HG02798 (cell line): Measurements from ENCODE around the gene ATOX1.
"Not testable (repeated sequence)": the region's sequence is repeated elsewhere in the genome, so short reads cannot be mapped to it uniquely, and the experiment has no call there.

Experiments
- ATAC-seq: cut with Tn5 transposase; IDR thresholded peaks from one replicate; pipeline ENCODE4 v1.9.1; 2021; ENCODE audit warnings: mild to moderate bottlenecking; ENCODE audit not compliant: unreplicated experiment, poor library complexity

ATOX1 gene

GRCh38 chr5:151738125-151738848 lies 20.1 kb downstream of the ATOX1 start:
- ATAC-seq, result no peak

DNA sequence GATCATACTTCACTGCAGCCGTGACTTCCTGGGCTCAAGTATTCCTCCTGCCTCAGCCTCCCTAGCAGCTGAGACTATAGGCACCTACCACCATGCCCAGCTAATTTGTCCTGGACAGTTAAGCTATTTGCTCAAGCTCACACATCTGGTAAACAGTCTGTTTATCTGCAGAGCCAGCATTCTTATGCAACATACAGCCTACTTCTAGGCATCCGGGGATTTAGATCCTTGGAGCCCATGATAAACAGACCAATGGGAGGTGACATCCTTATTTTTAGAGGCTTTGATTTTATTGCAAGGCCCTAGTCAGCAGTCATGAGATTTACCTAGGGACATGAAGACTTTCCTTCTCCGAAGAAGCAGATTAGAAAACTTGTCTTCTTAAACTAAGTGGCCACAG lies 21.0 kb downstream of the ATOX1 start:
- no peak for ATAC-seq

- no peak for ATAC-seq
Measured at GRCh38 chr5:151735646-151736045, 22.8 kb downstream of the ATOX1 start.

- ATAC-seq, result no peak
Measured at GRCh38 chr5:151734064-151734408, 24.4 kb downstream of the ATOX1 start.

GRCh38 chr5:151733358-151734063 lies 24.9 kb downstream of the ATOX1 start:
- ATAC-seq, result no peak

DNA sequence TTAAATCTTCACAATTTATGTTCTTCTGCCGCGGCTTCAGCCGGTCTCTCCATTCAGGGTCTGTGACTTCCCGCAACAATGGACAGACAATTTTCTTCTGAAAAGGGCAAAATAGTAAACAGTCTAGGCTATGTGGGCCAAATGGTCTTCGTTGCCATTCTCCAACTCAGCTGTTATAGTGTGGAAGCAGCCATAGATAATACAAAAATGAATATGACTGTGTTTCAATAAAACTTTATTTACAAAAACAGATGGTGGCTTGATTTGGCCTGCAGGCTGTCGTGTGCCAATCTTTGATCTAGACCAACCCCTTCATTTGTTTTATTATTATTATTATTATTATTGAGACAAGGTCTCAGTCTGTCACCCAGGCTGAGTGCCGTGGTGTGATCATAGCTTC lies 28.1 kb downstream of the ATOX1 start:
- no peak for ATAC-seq

- ATAC-seq, result not testable (repeated sequence)
Measured at GRCh38 chr5:151729597-151729996, 28.8 kb downstream of the ATOX1 start.

DNA sequence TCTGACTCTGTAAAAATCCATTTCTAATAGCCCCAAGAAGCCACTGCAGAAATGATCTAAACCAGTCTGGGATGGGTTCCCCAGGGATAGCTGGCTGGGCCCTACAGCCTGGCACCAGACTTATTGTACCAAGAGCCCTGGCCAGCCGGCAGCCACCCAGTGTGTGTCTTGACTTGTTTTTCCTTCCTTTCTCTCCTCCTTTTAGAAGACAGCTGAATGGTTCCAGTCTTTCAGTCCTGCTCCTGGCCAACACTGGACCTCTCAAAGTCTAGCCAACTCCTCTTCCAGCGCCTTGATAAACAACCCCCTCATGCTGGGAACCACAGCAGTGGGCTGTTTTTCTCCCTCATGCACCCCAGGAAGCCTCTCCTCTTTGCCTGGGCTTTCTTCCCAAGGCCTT lies 34.1 kb downstream of the ATOX1 start:
- ATAC-seq, result no peak

DNA sequence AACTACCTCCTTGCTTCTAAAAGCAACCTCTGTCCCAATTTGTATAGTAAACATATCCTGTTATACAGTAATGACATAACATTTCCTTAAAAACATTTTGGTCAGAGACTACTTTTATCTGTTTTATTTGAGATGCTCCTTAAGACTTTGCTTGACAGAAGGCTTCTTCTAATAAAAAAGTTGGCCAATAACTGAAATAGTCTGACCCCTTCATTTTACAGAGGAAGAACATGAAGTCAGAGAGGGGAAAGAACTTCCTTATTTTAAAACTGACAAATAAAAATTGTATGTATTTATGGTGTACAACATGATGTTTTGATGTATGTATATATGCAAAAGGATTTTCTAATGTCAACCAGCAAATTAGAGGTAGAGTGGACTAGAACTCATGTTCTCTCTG lies 35.9 kb downstream of the ATOX1 start:
- ATAC-seq, result no peak

DNA sequence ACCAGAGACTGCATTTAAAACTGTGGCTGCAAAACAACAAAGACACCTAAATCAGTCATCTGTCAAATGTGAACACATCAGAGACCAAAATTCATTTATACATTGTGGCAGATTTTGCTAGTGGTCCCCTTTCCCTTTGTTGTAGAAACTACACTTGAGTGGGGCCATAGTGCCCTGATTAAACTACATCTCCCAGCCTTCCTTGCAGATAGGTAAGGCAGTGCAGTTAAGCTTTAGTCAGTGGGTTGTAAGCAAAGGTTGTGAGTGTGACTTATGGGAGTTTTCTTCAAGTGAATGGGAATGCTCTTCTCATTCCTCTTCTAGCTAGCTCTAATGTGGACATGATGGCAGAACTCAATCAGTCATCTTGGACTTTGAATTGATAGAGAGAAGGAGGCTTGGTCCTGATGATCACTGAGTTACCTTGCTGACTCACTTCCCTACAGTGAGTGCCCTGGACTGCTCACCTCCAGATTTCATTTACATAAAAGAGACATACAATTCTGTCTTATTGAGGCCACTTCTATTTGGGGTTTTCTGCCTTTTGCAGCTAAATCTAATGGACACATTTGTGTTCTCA lies 36.5 kb downstream of the ATOX1 start:
- ATAC-seq, result no peak

DNA sequence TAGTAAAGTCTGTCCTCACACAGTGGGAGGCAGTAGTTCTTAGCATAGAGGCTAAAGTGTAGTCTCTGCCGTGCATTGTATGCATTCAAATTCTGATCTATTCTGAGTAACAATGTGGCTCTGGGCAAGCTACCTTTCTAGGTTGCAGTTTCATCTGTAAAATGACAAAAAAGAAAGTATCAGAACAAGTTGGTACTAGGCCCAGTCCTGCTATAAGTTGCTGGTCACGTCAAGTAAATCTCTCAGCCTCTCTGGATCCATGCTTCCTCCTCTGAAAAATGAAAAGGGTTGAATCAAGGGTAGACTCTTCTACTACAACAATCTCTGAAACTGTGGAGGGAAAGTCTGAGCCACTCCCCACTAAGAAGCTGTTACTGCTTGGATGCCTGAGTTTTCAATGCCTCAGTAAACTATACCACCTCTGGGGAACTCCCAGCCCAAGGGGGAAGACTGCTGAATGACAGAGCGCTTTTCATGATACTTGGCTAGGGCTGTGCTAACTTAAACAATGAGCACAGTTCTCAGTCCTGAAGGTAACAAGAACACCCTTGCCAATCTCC lies 37.3 kb downstream of the ATOX1 start:
- peak; percentile 83 for ATAC-seq

- no peak for ATAC-seq
Measured at GRCh38 chr5:151720215-151720614, 38.2 kb downstream of the ATOX1 start.

DNA sequence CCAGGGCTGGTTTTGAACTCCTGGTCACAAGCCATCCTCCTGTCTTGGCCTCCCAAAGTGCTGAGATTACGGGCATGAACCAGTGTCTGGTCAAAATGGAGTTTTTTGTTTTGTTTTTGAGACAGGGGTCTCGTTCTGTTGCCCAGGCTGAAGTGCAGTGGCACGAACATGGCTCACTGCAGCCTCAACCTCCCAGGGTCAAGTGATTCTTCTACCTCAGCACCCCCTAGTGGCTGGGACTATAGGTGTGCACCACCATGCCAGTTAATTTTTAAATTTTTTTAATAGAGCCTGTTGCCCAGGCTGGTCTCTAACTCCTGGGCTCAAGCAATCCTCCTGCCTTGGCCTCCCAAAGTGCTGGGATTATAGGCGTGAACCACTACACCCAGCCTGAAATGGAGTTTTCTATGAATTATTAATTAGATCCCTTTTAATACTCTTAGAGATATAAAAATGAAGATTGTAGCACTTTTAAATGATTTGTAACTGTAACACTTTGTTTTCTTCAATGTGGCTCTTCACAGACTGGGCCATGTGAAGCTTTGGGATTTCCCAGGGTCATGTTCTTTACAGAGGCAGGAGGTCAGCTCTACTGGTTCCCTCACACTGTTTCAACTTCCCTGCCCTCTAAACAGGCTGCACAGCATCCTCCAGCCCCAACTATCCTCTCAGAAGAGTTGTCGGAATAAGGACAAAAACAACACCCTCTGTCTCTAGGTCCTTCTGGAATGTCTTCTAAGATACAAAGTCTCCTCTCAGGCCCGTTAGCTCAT lies 39.0 kb downstream of the ATOX1 start:
- no peak for ATAC-seq

DNA sequence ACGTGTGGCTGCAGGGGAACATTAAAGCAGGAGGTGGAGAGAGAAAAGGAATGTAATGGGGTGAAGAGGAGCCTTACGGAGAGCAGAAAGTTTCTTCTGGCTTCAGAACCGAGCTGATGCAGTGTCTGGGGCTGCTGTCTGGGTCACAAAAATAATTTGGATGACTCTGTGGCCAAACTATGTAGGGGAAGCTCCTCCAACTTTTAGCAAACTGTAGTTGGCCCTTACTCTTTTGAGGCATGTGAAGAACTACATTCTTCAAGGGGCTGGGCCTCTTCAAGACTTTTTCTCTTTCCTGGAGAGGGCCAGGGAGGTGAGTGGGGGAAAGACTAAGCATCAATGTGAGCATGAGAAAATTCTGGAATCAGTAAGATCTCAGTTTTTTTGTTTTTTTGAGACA lies 39.8 kb downstream of the ATOX1 start:
- no peak for ATAC-seq

DNA sequence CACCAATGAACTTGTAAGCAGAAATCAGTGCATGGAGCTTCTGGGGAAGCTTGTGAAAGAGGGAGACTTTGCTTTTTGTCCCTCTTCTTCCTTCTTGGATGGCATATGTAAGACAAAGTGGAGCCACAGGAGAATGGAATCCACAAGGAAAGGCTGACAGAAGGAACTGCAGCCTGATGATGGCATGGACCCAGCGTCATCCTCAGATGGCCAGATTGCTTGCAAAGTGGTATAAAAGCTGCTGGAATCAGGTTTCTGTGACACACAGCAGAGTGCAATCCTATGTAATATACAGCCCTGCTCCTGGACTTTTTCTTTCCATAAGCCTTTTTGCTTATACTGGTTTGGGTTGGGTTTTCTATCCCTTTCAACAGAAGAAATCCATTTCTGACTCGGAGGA lies 40.3 kb downstream of the ATOX1 start:
- ATAC-seq, result no peak

- no peak for ATAC-seq
Measured at GRCh38 chr5:151717416-151717815, 41.0 kb downstream of the ATOX1 start.

- ATAC-seq, result no peak
Measured at GRCh38 chr5:151709109-151709735, 49.2 kb downstream of the ATOX1 start.

- no peak for ATAC-seq
Measured at GRCh38 chr5:151708126-151708525, 50.3 kb downstream of the ATOX1 start.

GRCh38 chr5:151707567-151707966 lies 50.9 kb downstream of the ATOX1 start:
- ATAC-seq, result no peak

- ATAC-seq, result no peak
Measured at GRCh38 chr5:151706906-151707305, 51.5 kb downstream of the ATOX1 start.
